ENCODE results near the gene PRKAR2B.

GRCh38 chr7:107064255-107064654 lies 19.8 kb downstream of the PRKAR2B start:
- TF ChIP-seq, protein P1, sequence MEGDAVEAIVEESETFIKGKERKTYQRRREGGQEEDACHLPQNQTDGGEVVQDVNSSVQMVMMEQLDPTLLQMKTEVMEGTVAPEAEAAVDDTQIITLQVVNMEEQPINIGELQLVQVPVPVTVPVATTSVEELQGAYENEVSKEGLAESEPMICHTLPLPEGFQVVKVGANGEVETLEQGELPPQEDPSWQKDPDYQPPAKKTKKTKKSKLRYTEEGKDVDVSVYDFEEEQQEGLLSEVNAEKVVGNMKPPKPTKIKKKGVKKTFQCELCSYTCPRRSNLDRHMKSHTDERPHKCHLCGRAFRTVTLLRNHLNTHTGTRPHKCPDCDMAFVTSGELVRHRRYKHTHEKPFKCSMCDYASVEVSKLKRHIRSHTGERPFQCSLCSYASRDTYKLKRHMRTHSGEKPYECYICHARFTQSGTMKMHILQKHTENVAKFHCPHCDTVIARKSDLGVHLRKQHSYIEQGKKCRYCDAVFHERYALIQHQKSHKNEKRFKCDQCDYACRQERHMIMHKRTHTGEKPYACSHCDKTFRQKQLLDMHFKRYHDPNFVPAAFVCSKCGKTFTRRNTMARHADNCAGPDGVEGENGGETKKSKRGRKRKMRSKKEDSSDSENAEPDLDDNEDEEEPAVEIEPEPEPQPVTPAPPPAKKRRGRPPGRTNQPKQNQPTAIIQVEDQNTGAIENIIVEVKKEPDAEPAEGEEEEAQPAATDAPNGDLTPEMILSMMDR (IDR thresholded peaks at IDR 0.05) = no peak
- no peak for TF ChIP-seq POLR2A (IDR thresholded peaks at IDR 0.05)

Measured in breast epithelium (tissue), 3 donors.